ENCODE measurements around the gene IL4. TPM values are rescaled to one million over a fixed set of nuclear protein-coding genes. Genes with fewer than 3 reads are reported as not detected.

The IL4 gene
- total and polyA plus RNA-seq, 9 of the 15 experiments (the other 6 are each of a cell fraction or from before 2014, with no cell fraction given): 0.22 to 0.62 TPM; not detected in 7

- TF ChIP-seq MNT (conservative IDR thresholded peaks at IDR 0.05) (peak; percentile 94), ZFX (CRISPR knock-in tag; IDR thresholded peaks at IDR 0.05) (peak; percentile 79), GATA2 (CRISPR knock-in tag; IDR thresholded peaks at IDR 0.05) (no peak), FUS (optimal IDR thresholded peaks at IDR 0.05; ENCODE audit: low read depth, low read length) (no peak), DDX20 (tag; IDR thresholded peaks at IDR 0.05; ENCODE audit: low read depth) (no peak), RNF2 (IDR thresholded peaks at IDR 0.05) (no peak), NFIC (IDR thresholded peaks at IDR 0.05) (peak; percentile 40), CREM (IDR thresholded peaks at IDR 0.05; ENCODE audit: low read depth) (0 out of 2 replicates have a peak, but pooled peaks have one; percentile 14), KDM5B (IDR thresholded peaks at IDR 0.05; ENCODE audit: insufficient replicate concordance, low read depth, low read length) (no peak), SMARCA5 (IDR thresholded peaks at IDR 0.05) (no peak), MXI1 (IDR thresholded peaks at IDR 0.05; ENCODE audit: low read depth, low read length) (no peak)
These were observed 10.6 kb upstream of the IL4 start (continued) for GRCh38 chr5:132662925-132663770.

Measured in K562 (cell line).